Caki2 (cell line): ENCODE results near the gene SPIC. TPM values are rescaled to one million over a fixed set of nuclear protein-coding genes. Genes with fewer than 3 reads are reported as not detected.
A peak's percentile ranks its signal among the peaks of the same experiment; 100 is the strongest.
"Not testable (repeated sequence)": the region's sequence is repeated elsewhere in the genome, so short reads cannot be mapped to it uniquely, and the experiment has no call there.

Experiments
- DNase-seq: peaks from one replicate; pipeline ENCODE4 v3.0.0-alpha.2; 2015; ENCODE audit warnings: low read depth
- in situ Hi-C: cut with HindIII; loops from 2 replicates; pipeline ENCODE4 v1.10.0; 2016; ENCODE audit warnings: low sequenced_read_pairs, low pct_unique_long_range_greater_than_20kb, mixed read lengths
- total RNA-seq: library from RNA; depleted of rRNA; stranded (reverse); fragments of >200 nt; shearing (Covaris generic); gene quantifications from 2 replicates; pipeline ENCODE4 v1.2.3, GENCODE V29; 2014; ENCODE audit warnings: low replicate concordance; rRNA removed

Gene SPIC
- total RNA-seq = not detected in 2 replicates

GRCh38 chr12:101474711-101475386 lies at the start of gene SPIC:
SPIC (plus strand) TSS chr12:101475336; CDS start chr12:101476905, 1,569 bp downstream.
- DNase-seq = no peak
- in situ Hi-C loops = no loop called here

GRCh38 chr12:101430456-101430855 lies 44.7 kb upstream of the SPIC start:
- in situ Hi-C loops = no loop called here
- DNase-seq = no peak

DNA sequence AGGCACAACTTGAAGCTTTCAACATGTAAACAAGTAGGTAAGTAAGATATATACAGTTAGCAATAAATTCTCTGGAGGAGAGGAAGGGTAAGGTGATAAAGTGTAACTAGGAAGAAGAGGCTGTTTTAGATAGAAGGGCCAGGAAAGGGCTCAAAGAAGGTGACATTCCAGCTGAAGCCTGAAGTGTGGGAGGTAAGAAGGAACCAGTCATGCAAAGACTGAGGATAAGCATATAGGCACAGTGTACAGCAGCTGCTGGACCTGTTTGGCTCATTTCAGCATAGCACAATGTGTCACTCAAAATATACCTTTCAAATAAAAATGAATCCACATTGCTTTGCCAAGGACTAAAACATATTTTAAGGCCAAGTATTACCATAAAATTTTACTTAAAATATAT lies 39.0 kb upstream of the SPIC start:
- in situ Hi-C loops = no loop called here
- no peak for DNase-seq

GRCh38 chr12:101439236-101439635 lies 35.9 kb upstream of the SPIC start:
- DNase-seq = no peak
- in situ Hi-C loops = no loop called here

DNA sequence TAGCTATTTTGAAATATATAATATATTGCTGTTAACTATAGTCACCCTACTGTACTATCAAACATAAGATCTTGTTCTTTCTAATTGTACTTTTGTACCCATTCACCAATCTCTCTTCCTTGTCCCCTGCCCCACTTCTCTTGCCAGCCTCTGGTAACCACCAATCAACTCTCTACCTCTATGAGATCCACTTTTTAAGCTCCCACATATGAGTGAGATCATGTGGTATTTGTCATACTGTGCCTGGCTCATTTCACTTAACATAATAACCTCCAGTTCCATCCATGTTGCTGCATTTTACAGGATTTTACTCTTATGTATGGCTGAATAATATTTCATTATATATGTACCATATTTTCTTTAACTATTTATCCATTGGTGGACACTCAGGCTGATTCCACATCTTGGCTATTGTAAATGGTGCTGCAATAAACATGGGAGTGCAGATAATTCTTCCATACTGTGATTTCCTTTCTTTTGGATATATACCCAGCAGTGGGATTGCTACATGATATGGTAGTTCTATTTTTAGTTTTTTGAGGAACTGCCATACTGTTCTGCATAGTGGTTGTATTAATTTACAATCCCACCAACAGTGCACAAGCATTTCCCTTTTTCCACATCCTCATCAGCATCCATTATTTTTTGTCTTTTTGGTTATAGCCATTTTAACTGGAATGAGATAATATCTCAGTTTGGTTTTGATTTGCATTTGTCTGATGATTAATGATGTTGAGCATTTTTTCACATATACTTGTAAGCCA lies 33.5 kb upstream of the SPIC start:
- in situ Hi-C loops = no loop called here
- no peak for DNase-seq

DNA sequence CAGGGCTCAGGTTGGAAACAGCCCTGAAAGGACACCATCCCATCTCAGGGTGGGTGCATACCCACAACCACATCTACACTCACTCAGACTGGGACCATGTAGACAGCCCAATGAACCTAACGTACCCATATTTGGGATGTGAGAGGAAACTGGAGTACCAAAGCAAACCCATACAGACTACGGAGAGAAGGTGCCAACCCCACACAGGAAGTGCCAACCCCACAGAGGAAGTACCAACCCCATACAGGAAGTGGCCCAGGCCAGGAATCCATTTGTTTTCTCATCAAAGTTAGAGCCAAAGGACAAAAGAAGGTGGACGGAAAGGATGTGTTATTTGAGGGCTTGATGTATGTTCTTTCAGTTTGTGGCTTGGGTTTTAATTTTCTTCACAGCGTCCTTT lies 19.5 kb upstream of the SPIC start:
- DNase-seq = no peak
- in situ Hi-C loops = no loop called here

DNA sequence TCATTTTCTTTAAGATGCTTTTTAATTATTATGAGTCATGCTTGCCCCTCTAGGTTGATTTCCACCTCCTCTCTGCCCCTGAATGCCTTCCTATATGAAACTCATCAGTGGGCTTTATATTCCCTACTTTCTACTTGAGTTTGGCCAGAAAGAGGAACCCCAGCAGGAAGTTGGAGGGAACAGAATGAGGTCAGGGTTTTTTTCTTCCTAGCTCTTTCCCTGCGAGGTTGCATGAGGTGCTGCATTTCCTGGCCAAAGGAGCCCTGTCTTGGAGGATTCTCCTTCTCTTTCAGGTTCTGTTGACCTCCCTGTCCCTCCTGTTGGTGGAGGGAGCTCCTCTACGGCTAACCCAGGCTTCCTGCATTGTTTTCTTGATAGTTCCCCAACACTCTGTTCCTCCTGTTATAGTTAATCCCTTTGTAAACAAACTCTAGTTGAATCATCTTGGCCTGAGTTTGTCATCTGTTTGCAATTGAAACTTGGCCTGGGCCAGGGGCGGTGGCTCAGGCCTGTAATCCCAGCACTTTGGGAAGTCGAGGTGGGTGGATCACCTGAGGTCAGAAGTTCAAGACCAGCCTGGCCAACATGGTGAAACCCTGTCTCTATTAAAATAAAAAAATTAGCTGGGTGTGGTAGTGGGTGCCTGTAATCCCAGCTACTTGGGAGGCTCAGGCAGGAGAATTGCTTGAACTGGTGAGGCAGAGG lies 15.3 kb upstream of the SPIC start:
- in situ Hi-C loops = no loop called here
- peak; percentile 4 for DNase-seq

GRCh38 chr12:101468948-101469347 lies 6.2 kb upstream of the SPIC start:
- in situ Hi-C loops = no loop called here
- no peak for DNase-seq

- no peak for DNase-seq
- in situ Hi-C loops = no loop called here
Measured at GRCh38 chr12:101470939-101471338, 4.2 kb upstream of the SPIC start.

DNA sequence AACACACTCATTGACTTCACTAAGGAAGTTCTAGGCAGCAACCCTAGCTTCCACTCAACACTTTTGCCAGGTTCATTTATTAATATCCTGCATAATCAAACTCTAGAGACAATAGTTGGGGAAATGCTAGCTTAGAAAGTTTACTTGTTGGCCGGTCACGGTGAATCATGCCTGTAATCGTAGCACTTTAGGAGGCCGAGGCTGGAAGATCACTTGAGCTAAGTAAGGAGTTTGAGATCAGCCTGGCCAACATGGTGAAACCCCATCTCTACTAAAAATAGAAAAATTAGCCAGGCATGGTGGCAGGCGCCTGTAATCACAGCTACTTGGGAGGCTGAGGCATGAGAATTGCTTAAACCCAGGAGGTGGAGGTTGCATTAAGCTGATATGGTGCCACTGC lies 3.3 kb upstream of the SPIC start:
- in situ Hi-C loops, DNase-seq: not testable (repeated sequence)

GRCh38 chr12:101474248-101474647 lies 888 bp upstream of the SPIC start:
- no peak for DNase-seq
- in situ Hi-C loops = no loop called here

- no peak for DNase-seq
- in situ Hi-C loops = no loop called here
Measured at GRCh38 chr12:101475751-101476305, 692 bp downstream of the SPIC start.

GRCh38 chr12:101480849-101481248 lies 5.7 kb downstream of the SPIC start:
- in situ Hi-C loops = no loop called here
- no peak for DNase-seq

GRCh38 chr12:101485021-101485420 lies 9.9 kb downstream of the SPIC start:
- DNase-seq = no peak
- in situ Hi-C loops = no loop called here

DNA sequence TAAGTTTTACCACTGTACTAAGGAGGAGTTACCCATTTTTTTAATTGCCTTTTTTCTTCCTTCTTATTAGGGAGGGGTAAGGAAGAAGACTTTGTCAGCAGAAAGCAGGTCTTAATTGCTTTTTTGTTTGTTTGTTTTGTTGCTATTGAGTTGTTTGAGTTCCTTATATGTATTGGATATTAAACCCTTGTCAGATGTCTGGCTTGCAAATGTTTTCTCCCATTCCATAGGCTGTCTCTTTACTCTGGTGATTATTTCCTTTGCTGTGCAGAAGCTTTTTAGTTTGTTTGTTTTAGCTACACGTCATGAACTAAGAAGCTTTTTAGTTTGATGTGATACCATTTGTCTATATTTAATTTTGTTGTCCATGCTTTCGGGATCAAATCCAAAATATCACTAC lies 13.3 kb downstream of the SPIC start:
- DNase-seq = no peak
- in situ Hi-C loops = no loop called here

DNA sequence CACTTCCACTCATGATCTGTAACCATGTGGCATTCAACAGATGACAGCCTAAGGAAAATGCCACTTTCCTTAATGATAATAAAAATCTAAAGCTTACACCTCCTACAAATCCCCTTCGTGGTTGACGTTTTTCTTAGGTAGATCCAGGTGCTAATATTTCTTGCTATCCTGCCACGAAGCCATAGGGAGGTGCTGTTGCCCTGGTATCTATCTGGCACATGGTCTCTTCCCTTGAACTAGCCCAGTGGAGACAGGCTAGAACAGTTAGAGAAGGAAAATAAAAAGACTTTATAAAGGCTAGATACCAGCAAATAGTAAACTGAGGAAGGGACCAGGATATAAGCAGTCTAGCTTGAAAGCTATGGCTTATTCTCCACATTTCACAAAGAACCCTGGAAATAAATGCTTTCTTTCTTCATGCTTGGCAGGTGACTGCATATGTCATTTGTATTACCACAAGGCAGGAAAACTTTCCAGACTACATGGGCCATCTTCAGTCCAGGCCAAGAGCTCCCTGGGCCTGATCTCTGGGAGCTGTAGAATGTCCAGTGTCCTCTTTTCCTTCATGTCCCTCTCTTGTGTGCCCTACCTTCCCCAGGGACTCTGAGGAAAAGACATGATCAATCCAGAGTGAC lies 15.3 kb downstream of the SPIC start:
- in situ Hi-C loops = no loop called here
- DNase-seq = peak; percentile 0

GRCh38 chr12:101491329-101491728 lies 16.2 kb downstream of the SPIC start:
- in situ Hi-C loops = no loop called here
- no peak for DNase-seq

DNA sequence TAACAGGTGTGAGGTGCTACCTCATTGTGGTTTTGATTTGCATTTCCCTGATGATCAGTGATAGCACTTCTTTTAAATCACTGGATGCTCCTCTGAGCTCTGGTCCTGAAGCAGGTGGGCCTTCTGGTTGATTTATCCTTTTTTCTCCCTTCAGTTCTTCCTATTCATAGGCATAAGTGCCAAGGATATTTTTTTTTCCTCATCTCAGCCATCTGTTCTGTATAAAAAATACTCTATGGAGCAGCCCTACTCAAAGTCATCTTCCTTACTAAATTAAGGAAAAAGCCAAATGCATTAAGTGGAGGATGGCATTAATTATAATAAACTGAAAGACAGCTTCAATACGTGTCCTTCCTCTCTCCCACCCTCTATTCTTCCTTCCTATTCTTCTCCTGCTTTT lies 18.4 kb downstream of the SPIC start:
- DNase-seq = no peak
- in situ Hi-C loops = no loop called here
